ENCODE measurements around the gene PCSK6. TPM values are rescaled to one million over a fixed set of nuclear protein-coding genes. Genes with fewer than 3 reads are reported as not detected.

The PCSK6 gene
- total RNA-seq, 1 donor from 2014 or later = 3.8 TPM

DNA sequence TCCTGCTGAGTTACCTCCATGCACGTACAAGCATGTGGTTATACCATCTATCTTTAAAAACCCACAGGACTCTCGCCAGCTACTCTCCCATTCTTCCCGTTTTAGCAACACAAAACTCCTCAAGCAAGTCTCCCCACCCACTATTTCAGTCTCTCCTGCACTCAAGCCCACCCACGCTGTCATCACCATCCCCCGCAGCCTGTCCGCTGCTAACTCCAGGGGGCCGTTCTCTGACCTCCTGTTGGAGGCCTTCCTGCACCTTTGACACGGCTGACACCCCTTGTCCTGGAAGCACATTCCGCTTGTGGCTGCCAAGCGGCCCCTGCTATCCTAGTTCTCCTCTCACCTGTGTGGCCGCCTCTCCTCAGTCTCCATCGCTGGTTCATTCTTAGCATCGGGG, 7.5 kb upstream of the PCSK6 start:
- DNase-seq = no peak
- H3K27ac Mint-ChIP-seq (ENCODE audit: unreplicated experiment) = no peak overlapping the region
- TF ChIP-seq, protein P1, sequence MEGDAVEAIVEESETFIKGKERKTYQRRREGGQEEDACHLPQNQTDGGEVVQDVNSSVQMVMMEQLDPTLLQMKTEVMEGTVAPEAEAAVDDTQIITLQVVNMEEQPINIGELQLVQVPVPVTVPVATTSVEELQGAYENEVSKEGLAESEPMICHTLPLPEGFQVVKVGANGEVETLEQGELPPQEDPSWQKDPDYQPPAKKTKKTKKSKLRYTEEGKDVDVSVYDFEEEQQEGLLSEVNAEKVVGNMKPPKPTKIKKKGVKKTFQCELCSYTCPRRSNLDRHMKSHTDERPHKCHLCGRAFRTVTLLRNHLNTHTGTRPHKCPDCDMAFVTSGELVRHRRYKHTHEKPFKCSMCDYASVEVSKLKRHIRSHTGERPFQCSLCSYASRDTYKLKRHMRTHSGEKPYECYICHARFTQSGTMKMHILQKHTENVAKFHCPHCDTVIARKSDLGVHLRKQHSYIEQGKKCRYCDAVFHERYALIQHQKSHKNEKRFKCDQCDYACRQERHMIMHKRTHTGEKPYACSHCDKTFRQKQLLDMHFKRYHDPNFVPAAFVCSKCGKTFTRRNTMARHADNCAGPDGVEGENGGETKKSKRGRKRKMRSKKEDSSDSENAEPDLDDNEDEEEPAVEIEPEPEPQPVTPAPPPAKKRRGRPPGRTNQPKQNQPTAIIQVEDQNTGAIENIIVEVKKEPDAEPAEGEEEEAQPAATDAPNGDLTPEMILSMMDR (IDR thresholded peaks at IDR 0.05; ENCODE audit: partially characterized antibody, unreplicated experiment) = no peak
- H3K27me3 Mint-ChIP-seq (ENCODE audit: unreplicated experiment) = peaks cover 8% of the 10 kb centered on the region
- H3K4me1 Mint-ChIP-seq (ENCODE audit: low read depth, unreplicated experiment) = peaks cover 22% of the 10 kb centered on the region
- peaks cover 4% of the 10 kb centered on the region for H3K9me3 Mint-ChIP-seq (ENCODE audit: unreplicated experiment)
- no peaks in the 10 kb centered on the region for H3K36me3 Mint-ChIP-seq (ENCODE audit: unreplicated experiment)
- H3K4me3 Mint-ChIP-seq (ENCODE audit: unreplicated experiment) = no peak overlapping the region

DNA sequence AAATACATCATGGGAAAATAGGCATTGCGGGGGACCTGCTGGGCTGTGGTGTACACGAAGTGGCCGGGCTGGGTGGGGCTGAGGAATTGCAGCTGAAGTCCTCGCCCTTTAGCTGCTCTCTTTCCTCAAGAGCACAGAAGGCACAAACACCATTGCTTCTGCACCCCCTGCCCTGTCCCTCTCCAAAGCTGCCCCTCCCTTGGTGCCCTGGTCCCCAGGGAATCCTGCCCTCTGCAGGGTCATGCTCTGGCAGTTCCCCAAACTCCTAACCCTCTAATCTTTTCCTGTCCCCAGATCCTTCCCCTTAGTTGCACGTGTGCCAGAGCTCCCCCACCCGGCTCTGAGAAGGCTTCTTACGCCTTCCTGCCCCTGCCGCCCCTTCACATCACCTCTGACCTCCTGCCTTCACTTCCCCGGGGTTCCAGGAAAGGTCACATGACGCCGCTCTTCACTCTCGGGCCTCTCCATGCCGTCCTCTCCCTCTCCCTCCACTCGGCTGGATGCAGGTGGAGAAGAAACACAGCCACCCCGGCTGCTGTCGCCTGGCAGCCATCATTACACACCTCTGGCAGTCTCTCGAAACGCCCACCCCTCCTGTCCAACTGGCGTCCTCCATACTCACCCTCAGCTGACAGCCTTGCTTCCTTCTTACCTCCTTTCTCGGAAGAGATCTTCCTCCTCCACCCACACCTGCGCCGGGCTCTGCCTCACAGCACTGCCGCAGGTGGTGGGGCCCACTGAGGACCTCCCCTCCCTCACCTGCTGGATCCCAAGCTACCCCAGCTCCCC, 6.9 kb upstream of the PCSK6 start:
- no peak overlapping the region for H3K4me3 Mint-ChIP-seq (ENCODE audit: unreplicated experiment)
- H3K36me3 Mint-ChIP-seq (ENCODE audit: unreplicated experiment) = peaks cover 4% of the 10 kb centered on the region
- TF ChIP-seq, protein P1 (IDR thresholded peaks at IDR 0.05; ENCODE audit: partially characterized antibody, unreplicated experiment) = no peak
- H3K27me3 Mint-ChIP-seq (ENCODE audit: unreplicated experiment) = peaks cover 8% of the 10 kb centered on the region
- peaks cover 22% of the 10 kb centered on the region for H3K4me1 Mint-ChIP-seq (ENCODE audit: low read depth, unreplicated experiment)
- H3K27ac Mint-ChIP-seq (ENCODE audit: unreplicated experiment) = no peak overlapping the region
- H3K9me3 Mint-ChIP-seq (ENCODE audit: unreplicated experiment) = peaks cover 4% of the 10 kb centered on the region
- no peak for DNase-seq

DNA sequence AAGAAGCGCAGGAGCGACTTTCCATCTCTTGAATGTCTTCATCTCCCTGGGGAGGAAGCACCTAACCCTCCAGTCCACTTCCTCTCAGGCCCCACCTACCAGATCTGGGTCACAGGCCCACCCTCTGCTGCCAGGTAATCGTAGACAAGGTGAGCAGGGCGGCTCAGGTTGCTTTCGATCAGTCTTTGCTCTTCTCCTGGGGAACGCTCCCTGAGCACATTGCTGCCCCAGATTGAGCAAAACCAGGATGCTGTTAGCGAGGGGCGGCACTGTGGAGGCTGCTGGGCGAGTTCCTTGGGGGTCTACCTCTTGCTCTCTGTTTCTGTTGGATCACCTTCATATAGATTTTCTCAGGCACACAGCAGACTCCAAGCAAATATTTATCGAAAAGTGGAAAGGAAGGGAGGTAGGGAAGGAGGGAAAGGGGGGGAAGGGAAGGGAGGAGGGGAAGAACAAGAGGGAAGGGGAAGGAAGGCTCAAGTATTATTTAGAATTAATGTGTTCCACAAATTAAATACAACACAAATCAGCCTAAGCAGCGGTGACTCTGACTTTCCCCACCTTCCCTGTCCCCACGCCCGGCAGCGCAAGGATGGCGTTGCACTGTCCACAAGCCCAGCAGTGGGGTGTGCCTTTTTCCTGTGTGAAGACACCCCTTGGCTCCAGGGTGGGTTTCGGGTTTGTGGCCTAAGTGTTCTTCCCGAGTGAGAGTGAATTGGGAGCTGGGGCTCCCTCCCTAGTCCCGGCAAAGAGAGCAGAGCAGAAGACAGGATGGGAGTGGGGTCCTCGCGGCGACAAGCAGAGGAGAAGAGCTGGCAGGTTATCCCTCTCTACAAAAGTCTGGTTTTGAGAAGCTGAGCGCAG, 6.1 kb upstream of the PCSK6 start:
- TF ChIP-seq, protein P1 (IDR thresholded peaks at IDR 0.05; ENCODE audit: partially characterized antibody, unreplicated experiment) = no peak
- Mint-ChIP-seq H3K27ac (ENCODE audit: unreplicated experiment) (no peak overlapping the region), H3K27me3 (ENCODE audit: unreplicated experiment) (peaks cover 11% of the 10 kb centered on the region), H3K9me3 (ENCODE audit: unreplicated experiment) (peaks cover 8% of the 10 kb centered on the region), H3K4me3 (ENCODE audit: unreplicated experiment) (no peak overlapping the region), H3K4me1 (ENCODE audit: low read depth, unreplicated experiment) (peaks cover 22% of the 10 kb centered on the region), H3K36me3 (ENCODE audit: unreplicated experiment) (peaks cover 4% of the 10 kb centered on the region)
- DNase-seq = no peak

DNA sequence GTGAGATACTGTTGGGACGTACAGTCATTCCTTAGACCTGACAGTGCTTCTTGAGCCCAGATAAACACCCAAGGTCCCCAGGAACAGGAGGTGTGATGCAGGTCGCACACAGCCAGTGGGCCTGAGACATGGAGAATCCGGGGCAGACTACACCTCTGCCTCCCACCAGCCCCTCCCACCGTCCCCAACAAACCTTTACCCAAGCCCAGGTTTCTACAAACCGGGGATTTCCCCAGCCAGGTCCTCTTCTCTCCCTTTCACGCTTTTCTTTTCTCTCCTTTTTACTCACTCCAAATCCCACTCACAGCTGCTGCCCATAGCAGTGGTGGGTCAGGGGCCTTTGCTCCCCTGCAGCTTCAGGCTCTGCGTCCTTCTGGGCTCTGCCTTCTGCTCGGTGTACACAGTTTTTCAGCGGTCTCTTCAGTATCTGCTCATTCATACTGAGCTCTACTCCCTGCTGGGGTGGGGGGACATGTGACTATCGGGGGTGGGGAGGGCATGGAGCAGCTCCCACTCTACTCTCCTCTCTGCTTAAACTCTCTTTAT, 4.8 kb upstream of the PCSK6 start:
- no peak overlapping the region for H3K4me3 Mint-ChIP-seq (ENCODE audit: unreplicated experiment)
- H3K4me1 Mint-ChIP-seq (ENCODE audit: low read depth, unreplicated experiment) = peaks cover 18% of the 10 kb centered on the region
- H3K27me3 Mint-ChIP-seq (ENCODE audit: unreplicated experiment) = peaks cover 11% of the 10 kb centered on the region
- peaks cover 9% of the 10 kb centered on the region for H3K9me3 Mint-ChIP-seq (ENCODE audit: unreplicated experiment)
- no peak overlapping the region for H3K27ac Mint-ChIP-seq (ENCODE audit: unreplicated experiment)
- DNase-seq = no peak
- TF ChIP-seq, protein P1 (IDR thresholded peaks at IDR 0.05; ENCODE audit: partially characterized antibody, unreplicated experiment) = no peak
- H3K36me3 Mint-ChIP-seq (ENCODE audit: unreplicated experiment) = peaks cover 4% of the 10 kb centered on the region

All from glutamatergic neuron (in vitro differentiated cells).